Glutamatergic neuron (in vitro differentiated cells): ENCODE results near the gene STXBP5L. TPM values are rescaled to one million over a fixed set of nuclear protein-coding genes. Genes with fewer than 3 reads are reported as not detected.

ENCODE experiments used
- DNase-seq: peaks from one replicate; pipeline ENCODE4 v3.0.0; 2022
- H3K27ac Mint-ChIP-seq: one replicate; pipeline ENCODE4 v1.8.0; 2020; ENCODE audit warnings: mild to moderate bottlenecking, mixed read lengths, inconsistent platforms; ENCODE audit not compliant: unreplicated experiment
- H3K27me3 Mint-ChIP-seq: one replicate; pipeline ENCODE4 v1.8.0; 2020; ENCODE audit warnings: mild to moderate bottlenecking, moderate library complexity, mixed read lengths, inconsistent platforms; ENCODE audit not compliant: unreplicated experiment
- H3K36me3 Mint-ChIP-seq: one replicate; pipeline ENCODE4 v1.8.0; 2020; ENCODE audit warnings: mild to moderate bottlenecking, mixed read lengths, inconsistent platforms; ENCODE audit not compliant: unreplicated experiment
- H3K4me1 Mint-ChIP-seq: one replicate; pipeline ENCODE4 v1.8.0; 2020; ENCODE audit warnings: mild to moderate bottlenecking, low read depth, mixed read lengths, inconsistent platforms; ENCODE audit not compliant: unreplicated experiment
- H3K4me3 Mint-ChIP-seq: one replicate; pipeline ENCODE4 v1.8.0; 2020; ENCODE audit warnings: mild to moderate bottlenecking, mixed read lengths, inconsistent platforms; ENCODE audit not compliant: unreplicated experiment
- H3K9me3 Mint-ChIP-seq: one replicate; pipeline ENCODE4 v1.8.0; 2020; ENCODE audit warnings: mild to moderate bottlenecking, moderate library complexity, mixed read lengths, inconsistent platforms; ENCODE audit not compliant: unreplicated experiment
- total RNA-seq: library from RNA; stranded (reverse); fragmentation: NEBNext Ultra II Directional; extraction: Animal tissue kit (Norgen Biotek cat#: 25700); gene quantifications from one replicate; pipeline ENCODE4 v1.2.1, GENCODE V29; 2021; ENCODE audit not compliant: unreplicated experiment
- TF ChIP-seq, protein P1 (sequence below): fragments of 200-600 bp; sonication (generic); IDR thresholded peaks from one replicate; pipeline ENCODE4 v1.5.0; 2021; ENCODE audit not compliant: partially characterized antibody, unreplicated experiment

STXBP5L gene
- total RNA-seq, 1 donor from 2014 or later = 54.7 TPM

DNA sequence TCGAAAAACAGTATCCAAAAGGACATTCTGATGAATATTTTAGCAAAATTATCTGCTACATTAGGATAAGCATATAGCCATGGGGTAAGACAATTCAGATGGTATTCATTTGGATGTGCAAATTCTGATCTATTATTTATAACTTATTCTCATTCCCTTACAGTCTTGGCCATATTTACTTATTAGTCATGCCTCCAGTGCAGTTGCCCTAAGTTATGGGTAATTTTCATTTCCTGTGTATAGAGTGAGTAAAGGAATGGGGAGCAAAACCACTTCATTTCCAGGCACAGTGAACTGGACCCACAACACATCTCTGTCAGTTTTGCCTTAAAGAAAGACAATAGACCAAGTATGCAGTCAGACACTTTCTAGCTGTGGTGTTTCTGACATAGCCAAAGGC, 503.5 kb downstream of the STXBP5L start:
- H3K27ac Mint-ChIP-seq = no peak overlapping the region
- H3K27me3 Mint-ChIP-seq = no peaks in the 10 kb centered on the region
- H3K4me1 Mint-ChIP-seq = no peaks in the 10 kb centered on the region
- no peaks in the 10 kb centered on the region for H3K36me3 Mint-ChIP-seq
- no peaks in the 10 kb centered on the region for H3K9me3 Mint-ChIP-seq
- no peak for DNase-seq
- no peak overlapping the region for H3K4me3 Mint-ChIP-seq
- TF ChIP-seq, protein P1, sequence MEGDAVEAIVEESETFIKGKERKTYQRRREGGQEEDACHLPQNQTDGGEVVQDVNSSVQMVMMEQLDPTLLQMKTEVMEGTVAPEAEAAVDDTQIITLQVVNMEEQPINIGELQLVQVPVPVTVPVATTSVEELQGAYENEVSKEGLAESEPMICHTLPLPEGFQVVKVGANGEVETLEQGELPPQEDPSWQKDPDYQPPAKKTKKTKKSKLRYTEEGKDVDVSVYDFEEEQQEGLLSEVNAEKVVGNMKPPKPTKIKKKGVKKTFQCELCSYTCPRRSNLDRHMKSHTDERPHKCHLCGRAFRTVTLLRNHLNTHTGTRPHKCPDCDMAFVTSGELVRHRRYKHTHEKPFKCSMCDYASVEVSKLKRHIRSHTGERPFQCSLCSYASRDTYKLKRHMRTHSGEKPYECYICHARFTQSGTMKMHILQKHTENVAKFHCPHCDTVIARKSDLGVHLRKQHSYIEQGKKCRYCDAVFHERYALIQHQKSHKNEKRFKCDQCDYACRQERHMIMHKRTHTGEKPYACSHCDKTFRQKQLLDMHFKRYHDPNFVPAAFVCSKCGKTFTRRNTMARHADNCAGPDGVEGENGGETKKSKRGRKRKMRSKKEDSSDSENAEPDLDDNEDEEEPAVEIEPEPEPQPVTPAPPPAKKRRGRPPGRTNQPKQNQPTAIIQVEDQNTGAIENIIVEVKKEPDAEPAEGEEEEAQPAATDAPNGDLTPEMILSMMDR = no peak

DNA sequence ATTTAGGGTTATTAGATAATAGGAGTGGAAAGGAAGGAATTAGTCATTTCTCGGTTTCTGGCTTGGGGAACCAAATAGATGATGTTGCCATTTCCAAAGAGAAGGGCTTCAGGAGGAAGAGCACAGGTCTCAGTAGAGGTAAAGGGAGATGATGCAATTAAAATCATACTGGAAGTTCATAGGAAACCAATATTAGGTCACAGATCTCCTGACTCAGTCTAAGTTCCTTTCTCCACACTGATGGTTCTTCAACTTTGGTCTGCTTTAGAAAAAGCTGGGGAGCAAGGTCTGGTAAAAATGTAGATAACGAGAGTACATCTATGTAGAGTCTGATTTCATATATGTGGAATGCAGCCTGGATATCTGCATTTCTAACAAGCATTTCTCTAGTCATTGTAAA, 506.9 kb downstream of the STXBP5L start:
- Mint-ChIP-seq H3K4me1 (no peaks in the 10 kb centered on the region), H3K27ac (no peak overlapping the region), H3K4me3 (no peak overlapping the region), H3K36me3 (no peaks in the 10 kb centered on the region), H3K27me3 (no peaks in the 10 kb centered on the region), H3K9me3 (no peaks in the 10 kb centered on the region)
- DNase-seq = no peak
- TF ChIP-seq, protein P1 = no peak

DNA sequence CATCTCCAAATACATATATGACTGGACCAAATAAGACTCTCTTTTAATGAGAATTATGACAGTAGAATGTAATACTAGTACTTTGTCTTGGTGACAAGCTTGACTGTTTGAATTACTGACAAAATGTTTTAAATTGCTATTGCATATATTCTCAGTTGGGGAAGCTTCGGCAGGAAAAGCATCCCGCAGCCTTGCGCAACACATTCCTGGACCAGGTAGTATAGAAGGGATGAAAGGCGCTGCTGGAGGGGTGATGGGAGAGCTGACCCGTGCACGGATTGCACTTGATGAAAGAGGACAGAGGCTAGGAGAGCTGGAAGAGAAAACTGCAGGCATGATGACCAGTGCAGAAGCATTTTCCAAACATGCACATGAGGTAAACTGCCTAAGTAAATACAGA, 510.2 kb downstream of the STXBP5L start:
- H3K27me3 Mint-ChIP-seq = no peaks in the 10 kb centered on the region

DNA sequence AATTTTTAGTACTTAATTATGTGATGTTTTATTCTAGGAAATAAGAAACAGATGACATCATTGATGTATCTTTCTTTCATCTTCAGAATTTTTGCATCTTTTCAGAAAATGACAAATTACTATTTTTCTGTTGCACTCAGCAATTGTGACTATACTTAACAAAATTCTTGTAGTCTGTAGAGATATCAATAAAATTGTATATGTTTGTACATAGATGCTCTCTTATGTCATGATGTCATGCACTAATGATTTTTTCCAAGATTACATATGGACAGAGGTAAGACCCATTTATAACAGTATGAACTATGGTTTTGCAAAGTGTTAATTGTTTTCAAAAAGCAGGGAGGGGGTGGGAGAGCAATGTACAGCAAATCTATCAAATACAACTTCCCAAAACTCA, 516.5 kb downstream of the STXBP5L start:
- no peak overlapping the region for H3K27ac Mint-ChIP-seq
- peaks cover 4% of the 10 kb centered on the region for H3K4me1 Mint-ChIP-seq
- H3K4me3 Mint-ChIP-seq = no peak overlapping the region
- H3K27me3 Mint-ChIP-seq = no peaks in the 10 kb centered on the region
- peaks cover 2% of the 10 kb centered on the region for H3K9me3 Mint-ChIP-seq
- no peaks in the 10 kb centered on the region for H3K36me3 Mint-ChIP-seq
- no peak for DNase-seq
- TF ChIP-seq, protein P1 = no peak

More for the DNA sequence above, 510.2 kb downstream of the STXBP5L start:
- no peak overlapping the region for H3K4me3 Mint-ChIP-seq
- H3K9me3 Mint-ChIP-seq = no peaks in the 10 kb centered on the region
- no peak overlapping the region for H3K27ac Mint-ChIP-seq
- no peak for DNase-seq
- H3K36me3 Mint-ChIP-seq = no peaks in the 10 kb centered on the region
- TF ChIP-seq, protein P1 = no peak
- no peaks in the 10 kb centered on the region for H3K4me1 Mint-ChIP-seq

DNA sequence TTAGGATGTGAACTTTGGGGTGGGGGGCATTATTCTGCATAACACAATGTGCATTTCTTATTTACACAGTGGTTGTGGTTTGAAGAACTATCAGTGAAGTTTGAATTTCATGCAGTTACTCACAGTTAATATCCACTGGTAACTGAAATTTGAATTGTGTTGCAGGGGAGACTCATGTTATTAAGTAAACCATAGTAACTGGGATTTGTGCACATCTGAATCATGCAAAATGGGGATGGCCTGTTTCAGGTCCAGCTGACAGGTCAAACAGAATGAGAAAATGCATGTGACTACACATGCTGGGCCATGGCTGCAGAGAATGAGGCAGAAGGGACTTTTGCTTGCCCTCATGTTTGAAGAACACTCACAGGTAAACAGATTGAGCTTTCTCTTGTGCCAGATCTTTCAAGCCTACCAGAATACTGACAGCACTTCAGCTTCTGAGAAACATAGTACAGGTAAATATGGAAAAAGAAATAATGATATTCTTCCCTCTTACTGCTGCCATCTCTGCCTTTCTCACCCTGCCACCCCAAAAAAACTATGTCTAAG, 522.7 kb downstream of the STXBP5L start:
- DNase-seq = no peak
- Mint-ChIP-seq H3K27ac (no peak overlapping the region), H3K27me3 (no peaks in the 10 kb centered on the region), H3K36me3 (peaks cover 4% of the 10 kb centered on the region), H3K4me3 (no peak overlapping the region), H3K9me3 (peaks cover 2% of the 10 kb centered on the region), H3K4me1 (peaks cover 5% of the 10 kb centered on the region)
- TF ChIP-seq, protein P1 = no peak
